IPS-NIHi7 (cell line): ENCODE data around the gene LMF2.
"Not testable (repeated sequence)": the region's sequence is repeated elsewhere in the genome, so short reads cannot be mapped to it uniquely, and the experiment has no call there.

ENCODE experiments used
- DNase-seq: peaks from one replicate; pipeline ENCODE4 v3.0.0; 2012; ENCODE audit warnings: mixed read lengths; ENCODE audit errors: extremely low spot score

Gene LMF2

GRCh38 chr22:50507421-50507990 is at the start of gene LMF2:
TSS of gene LMF2 (minus strand) at chr22:50507702. CDS start at chr22:50507675, 27 bp downstream.
- peak; percentile 95 for DNase-seq

DNA sequence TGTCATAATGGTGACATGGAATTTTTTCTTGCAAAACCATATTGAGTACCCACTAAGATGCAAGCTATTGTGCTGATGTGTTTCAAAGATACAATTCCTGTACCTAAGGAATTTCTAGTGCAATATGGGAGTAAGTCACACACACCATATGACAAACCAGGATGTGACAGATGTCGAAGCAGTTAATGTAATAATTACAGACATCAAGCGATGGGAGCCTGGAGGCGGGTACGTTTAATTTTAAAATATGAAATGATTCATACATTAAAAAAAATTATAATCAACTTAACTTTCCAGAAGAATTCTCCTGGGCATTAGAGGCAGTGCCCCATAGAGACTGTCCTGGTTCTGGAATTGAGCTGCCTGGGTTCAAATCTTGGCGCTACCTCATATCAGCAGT is 49.2 kb upstream of the LMF2 start:
- DNase-seq: no peak

- no peak for DNase-seq
Observed at GRCh38 chr22:50553310-50553709, 45.8 kb upstream of the LMF2 start.

DNA sequence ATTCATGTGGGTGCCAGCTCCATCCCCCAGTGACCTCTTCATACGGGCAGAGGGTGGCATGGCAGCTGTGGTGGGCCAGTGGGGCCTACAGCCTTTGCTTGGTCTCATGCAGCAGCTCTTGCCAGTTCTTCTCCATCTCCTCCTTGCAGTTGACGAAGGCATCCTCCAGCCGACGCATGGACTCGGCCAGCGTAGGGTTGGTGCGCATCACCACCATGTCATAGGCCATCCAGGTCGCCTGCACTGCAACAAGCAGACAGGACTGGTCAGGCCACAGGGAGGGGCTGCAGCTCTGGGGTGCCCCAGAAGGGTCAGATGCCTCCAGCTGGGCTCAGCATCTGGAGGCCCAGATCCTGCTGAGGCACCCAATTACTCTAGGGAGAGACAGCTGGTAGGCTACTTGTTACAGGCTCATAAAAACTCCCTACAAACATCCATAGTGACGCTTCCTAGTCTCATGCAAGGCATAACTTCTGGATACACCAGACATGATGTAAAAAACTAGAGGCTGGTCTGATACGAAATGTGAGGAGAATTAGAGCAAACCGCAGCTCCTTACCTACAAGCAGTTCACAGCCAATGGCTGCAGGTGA is 43.8 kb upstream of the LMF2 start:
- no peak for DNase-seq

DNA sequence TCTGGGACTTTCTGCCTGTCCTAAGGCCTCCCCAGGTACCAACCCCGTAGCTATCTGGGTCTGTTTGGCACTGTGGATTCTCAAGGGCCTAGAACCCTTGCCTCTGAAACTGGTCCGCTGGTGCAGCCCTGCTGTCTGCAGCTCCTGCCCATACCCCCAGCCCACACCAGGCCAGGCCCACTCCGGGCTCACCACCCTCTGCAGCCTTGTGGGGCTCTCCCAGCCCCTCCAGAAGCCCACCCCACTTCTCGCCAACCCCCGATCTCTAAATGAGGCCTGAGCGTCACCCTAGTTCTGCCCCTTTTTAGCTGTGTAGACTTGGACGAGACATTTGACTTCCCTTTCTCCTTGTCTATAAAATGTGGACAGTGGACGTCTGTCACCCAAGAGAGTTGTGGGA is 42.9 kb upstream of the LMF2 start:
- no peak for DNase-seq

- no peak for DNase-seq
Observed at GRCh38 chr22:50548921-50549790, 41.7 kb upstream of the LMF2 start.

GRCh38 chr22:50548040-50548920 is 40.8 kb upstream of the LMF2 start:
- DNase-seq: no peak

DNA sequence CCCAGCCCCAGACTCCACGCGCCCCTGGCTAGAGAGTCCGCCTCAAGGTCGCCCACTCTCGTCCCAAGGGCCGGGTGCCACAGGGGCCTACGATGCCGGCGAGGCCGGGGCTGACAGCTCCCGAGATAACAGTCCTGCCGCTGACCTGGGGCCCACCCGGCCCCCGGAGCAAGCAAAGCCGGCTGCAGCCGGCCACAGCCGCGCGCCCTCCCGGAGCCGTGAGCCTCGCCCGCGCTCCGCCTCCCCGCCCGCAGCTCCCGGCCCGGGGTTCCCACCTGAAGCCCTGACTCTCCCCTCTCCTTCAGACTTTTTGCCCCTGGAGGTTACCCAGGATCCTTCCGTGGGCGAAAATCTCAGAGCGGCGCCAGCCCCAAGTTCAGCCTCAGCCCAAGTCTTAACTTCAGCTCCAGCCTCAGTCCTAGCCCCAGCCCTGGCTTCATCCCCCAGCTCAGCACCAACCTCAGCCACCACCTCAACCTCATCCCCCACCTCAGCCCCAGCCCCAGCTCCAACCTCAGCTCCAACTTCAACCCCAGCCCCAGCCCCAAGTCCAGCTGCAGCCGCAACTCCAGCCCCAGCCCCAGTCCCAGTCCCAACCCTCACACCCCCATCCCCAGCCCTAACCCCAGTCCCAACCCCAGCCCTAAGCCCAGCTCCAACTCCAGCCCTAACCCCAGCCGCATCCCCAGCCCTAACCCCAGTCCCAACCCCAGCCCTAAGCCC is 39.9 kb upstream of the LMF2 start:
- DNase-seq: no peak

GRCh38 chr22:50546326-50547262 is 39.1 kb upstream of the LMF2 start:
- no peak for DNase-seq

DNA sequence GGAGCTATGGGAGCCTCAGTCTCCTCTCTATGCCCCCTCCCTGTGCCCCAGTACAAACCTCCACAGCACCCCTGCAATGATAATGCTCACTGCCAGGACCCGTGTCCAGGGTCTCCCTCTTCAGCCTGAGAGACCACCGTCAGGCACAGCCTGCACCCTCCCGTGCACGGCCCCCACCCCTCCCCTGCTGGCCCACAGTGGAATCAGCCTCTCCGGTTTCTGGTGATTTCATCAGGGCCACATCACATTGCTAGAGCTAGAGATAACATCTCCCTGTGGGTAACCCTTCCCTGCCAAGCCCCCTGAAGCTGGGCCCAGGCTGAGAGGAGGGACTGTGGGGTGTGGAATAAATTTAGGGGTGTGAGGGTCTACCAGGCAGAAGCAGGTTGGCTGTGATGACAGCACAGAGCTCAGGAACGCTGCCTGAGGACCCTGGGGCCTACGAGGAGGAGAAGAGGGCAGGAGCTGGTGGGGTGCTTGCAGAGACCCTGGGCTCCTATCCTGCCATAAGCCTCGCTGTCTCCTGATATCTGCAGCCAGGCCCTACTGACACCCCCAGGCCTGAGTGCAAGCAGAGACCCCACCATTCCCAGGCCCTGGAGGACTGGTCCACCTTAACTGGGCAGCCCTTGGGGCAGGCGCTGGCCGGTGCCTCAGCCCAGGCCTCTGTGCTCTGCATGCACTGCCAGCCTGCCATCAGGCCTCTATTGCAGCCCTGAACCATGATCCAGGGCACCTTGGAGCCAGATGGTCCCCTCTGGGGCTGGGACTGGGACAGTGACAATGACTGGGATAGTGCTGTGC is 38.2 kb upstream of the LMF2 start, which contains the start of gene KLHDC7B:
Gene KLHDC7B (plus strand): TSS at position 378 of the 804 bp plus-strand sequence. CDS start 345 bp downstream, at position 723.
- no peak for DNase-seq

- no peak for DNase-seq
Observed at GRCh38 chr22:50544746-50545253, 37.3 kb upstream of the LMF2 start.

GRCh38 chr22:50544078-50544745 is 36.7 kb upstream of the LMF2 start:
- peak; percentile 97 for DNase-seq

GRCh38 chr22:50542416-50542927 is 35.0 kb upstream of the LMF2 start:
- DNase-seq: no peak

GRCh38 chr22:50541667-50542026 is 34.1 kb upstream of the LMF2 start:
- not testable (repeated sequence) for DNase-seq

DNA sequence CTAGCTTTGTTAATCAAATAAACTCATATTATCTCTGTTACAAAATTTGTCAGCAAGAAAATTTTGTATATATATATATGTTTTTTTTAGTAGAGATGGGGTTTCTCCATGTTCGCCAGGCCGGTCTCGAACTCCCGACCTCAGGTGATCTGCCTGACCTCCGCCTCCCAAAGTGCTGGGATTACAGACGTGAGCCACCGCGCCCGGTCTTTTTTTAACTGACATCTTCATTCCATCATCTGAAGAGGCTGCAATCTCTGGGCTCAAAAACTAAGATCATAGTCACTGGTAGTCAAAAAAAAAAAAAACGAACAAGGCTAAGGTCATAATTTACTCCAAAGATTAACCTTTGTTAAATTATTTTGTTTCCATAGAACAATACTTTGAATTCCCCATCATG is 32.9 kb upstream of the LMF2 start:
- no peak for DNase-seq

- no peak for DNase-seq
Observed at GRCh38 chr22:50537765-50538164, 30.3 kb upstream of the LMF2 start.

DNA sequence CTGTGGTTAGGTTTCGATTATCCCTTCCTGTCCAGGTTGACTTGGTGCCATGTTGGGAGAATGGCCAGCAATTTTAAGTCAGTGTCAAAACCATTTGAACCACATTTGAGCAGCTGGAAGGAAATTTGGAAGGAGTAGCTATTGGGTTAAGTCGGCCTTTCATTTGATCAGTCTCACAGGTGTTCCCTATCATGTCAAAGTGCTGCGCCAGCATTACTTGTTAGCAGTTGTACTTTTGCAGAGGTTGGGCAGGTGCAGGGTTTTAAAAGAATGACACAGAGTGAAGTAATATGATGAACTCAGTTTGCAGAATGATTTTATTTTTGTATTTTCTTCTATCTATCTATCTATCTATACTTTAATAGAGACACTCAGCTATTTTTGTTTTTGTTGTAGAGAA is 28.7 kb upstream of the LMF2 start:
- DNase-seq: no peak

DNA sequence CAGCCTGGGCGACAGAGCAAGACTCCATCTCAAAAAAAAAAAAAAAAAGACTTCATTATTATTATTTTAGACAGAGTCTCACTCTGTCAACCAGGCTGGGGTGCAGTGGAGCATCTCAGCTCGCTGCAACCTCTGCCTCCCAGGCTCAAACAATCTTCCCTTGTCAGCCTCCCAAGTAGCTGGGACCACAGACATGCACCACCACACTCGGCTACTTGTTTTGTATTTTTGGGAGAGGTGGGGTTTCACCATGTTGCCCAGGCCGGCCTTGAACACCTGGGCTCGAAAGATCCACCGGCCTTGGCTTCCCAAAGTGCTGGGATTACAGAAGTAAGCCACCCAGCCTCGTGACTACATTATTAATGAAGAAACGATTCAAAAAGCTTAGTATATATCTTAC is 27.6 kb upstream of the LMF2 start:
- DNase-seq: no peak
